ENCODE data around the gene MORC3. TPM values are rescaled to one million over a fixed set of nuclear protein-coding genes. Genes with fewer than 3 reads are reported as not detected.

The MORC3 gene, protein sequence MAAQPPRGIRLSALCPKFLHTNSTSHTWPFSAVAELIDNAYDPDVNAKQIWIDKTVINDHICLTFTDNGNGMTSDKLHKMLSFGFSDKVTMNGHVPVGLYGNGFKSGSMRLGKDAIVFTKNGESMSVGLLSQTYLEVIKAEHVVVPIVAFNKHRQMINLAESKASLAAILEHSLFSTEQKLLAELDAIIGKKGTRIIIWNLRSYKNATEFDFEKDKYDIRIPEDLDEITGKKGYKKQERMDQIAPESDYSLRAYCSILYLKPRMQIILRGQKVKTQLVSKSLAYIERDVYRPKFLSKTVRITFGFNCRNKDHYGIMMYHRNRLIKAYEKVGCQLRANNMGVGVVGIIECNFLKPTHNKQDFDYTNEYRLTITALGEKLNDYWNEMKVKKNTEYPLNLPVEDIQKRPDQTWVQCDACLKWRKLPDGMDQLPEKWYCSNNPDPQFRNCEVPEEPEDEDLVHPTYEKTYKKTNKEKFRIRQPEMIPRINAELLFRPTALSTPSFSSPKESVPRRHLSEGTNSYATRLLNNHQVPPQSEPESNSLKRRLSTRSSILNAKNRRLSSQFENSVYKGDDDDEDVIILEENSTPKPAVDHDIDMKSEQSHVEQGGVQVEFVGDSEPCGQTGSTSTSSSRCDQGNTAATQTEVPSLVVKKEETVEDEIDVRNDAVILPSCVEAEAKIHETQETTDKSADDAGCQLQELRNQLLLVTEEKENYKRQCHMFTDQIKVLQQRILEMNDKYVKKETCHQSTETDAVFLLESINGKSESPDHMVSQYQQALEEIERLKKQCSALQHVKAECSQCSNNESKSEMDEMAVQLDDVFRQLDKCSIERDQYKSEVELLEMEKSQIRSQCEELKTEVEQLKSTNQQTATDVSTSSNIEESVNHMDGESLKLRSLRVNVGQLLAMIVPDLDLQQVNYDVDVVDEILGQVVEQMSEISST
- total RNA-seq: 37.1 and 43.7 TPM in 2 replicates

DNA sequence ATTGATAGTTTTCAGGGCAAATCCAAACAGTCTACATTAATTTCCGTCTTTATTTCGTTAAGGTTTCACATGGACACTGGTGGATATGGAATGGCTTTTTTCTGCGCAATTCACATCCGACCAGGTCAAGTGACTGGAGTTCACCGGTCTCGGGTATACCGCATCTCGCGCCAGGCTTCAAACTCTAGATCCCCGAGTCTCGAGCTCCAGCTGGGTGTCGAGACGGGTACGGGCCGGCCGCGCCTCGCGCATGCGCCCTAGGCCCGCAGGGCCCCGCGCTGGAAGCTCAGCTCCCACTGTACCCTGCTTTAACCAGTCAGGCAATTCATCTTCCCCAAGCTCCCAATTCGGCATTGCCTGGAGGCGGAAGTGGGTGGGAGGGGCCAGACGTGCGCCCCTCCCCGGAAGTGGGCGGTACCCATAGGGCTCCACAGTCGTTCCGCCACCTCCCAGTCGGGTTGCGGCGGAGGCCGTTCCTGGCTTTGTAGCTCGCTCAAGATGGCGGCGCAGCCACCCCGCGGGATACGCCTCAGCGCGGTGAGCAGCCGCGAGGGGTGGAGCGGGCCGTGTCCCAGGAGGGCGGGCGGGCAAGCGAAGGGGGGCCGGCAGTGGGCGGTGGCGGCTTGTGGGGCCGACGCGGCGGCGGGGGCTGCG, at the start of gene MORC3:
MORC3 (plus strand) TSS at position 431 of the 654 bp plus-strand sequence; CDS start at position 499, 68 bp downstream.

DNA sequence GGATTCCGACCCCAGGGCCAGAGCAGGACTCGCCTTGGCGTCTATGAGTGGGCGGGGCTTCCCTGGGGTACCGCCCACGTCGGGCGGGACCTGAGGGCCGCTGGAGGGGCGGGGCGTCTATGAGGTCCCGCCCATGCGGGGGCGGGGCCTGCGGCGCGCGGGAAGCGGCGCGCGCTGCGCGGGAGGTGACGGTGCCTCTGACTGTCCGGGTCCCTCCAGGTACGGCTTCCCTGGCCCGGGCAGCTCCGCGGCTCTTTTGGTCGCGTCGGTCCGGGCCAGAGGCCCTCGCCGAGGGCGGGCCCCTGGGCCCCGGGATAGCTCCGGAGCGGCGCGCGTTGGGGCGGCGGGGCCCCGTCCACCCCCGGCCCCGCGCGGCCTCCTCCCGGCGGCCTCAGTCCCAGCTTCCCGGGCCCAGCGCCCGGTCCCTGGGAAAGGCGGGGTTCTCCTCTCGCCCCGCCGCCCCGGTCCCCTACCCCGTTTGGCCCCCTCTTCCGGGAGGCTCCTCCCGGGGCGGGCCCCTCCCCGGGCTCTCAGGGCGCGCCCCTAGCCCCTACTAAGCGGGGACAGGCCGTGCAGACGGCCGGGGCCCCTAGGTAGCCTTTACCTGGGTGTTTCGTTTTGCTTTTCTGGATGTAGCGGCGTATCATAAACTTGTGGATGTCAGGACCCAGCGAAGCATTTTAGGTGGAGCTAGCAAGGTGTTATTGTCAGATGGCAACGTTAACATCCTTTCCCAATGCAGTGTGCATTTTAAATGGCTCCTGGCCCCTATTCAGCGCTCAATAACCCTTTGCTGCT, 65.4 kb downstream of the MORC3 start, which contains the start of gene CHAF1B:
CHAF1B (plus strand) TSS at position 160 of the 798 bp plus-strand sequence. CDS start 745 bp downstream, outside the sequence.

Other genes starting within 250 kb of the MORC3 start
- gene CBR3, start 185.1 kb upstream of the MORC3 start, total RNA-seq: 4.5 and 7.8 TPM in 2 replicates
- gene DOP1B, start 163.4 kb upstream of the MORC3 start, total RNA-seq: 4.5 and 17.9 TPM in 2 replicates
- 0.89 and 2.1 TPM in 2 replicates for gene CHAF1B, start 65.2 kb downstream of the MORC3 start, total RNA-seq
- 0.28 and 0.30 TPM in 2 replicates for gene CLDN14, start 159.9 kb downstream of the MORC3 start, total RNA-seq

All from smooth muscle cell of the umbilical artery (primary cell).